ENCODE data around the gene EML1. TPM values are rescaled to one million over a fixed set of nuclear protein-coding genes. Genes with fewer than 3 reads are reported as not detected.

The EML1 gene
- total RNA-seq, 1 experiment from 2014 or later: 7.2 TPM

DNA sequence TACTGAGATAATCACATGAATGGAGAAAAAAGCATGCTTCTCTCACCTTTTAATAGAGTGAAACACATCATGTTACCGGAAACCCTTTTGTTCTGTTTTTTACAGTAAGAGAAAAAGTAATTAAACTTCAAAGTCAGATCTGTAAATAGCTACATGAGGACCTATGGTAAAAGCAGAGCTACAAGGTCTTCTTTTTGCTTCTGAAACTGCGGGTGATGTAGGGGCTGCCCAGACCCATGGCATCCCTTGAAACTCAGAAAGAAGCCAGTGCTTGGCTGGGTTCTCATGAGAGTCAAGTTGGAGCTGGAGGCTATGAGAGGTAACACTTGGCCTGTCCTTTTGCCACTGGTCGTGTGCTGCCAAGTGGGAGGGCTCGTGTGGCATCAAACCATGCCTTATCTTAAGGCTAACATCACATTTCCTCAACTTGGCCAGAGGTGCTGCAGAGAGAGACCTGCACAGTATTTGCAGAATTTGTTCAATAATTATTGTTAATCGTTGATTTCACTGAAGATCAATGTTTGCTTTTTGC lies 47.6 kb downstream of the EML1 start:
- Histone ChIP-seq H3K36me3 (ENCODE audit: control insufficient read depth, insufficient read depth, low read length) (no peaks in the 10 kb centered on the region), H3K4me1 (peaks cover 7% of the 10 kb centered on the region; the same call in 1 of the 2 replicates), H3K27me3 (replicated peaks; ENCODE audit: control insufficient read depth, insufficient read depth, low read length) (no peaks in the 10 kb centered on the region), H3K4me3 (ENCODE audit: low read depth, low read length) (no peak overlapping the region), H3K9me3 (no peaks in the 10 kb centered on the region)
- no peak overlapping the region for H3K4me3 Mint-ChIP-seq (ENCODE audit: unreplicated experiment)
- CTCF ChIA-PET: no interaction called here
- H3K9me3 Mint-ChIP-seq (ENCODE audit: unreplicated experiment): no peaks in the 10 kb centered on the region
- POLR2A ChIA-PET: no interaction called here
- H3K4me1 Mint-ChIP-seq (ENCODE audit: low read depth, unreplicated experiment): peaks cover 14% of the 10 kb centered on the region
- H3K27me3 Mint-ChIP-seq (ENCODE audit: insufficient read depth, unreplicated experiment): peaks cover 2% of the 10 kb centered on the region
- no peak for DNase-seq
- intact Hi-C loops (cut with micrococcal nuclease; ENCODE audit: unreplicated experiment): no loop called here
- BruUV-seq (replicated peaks): no TSS peak
- TF ChIP-seq, protein P1, sequence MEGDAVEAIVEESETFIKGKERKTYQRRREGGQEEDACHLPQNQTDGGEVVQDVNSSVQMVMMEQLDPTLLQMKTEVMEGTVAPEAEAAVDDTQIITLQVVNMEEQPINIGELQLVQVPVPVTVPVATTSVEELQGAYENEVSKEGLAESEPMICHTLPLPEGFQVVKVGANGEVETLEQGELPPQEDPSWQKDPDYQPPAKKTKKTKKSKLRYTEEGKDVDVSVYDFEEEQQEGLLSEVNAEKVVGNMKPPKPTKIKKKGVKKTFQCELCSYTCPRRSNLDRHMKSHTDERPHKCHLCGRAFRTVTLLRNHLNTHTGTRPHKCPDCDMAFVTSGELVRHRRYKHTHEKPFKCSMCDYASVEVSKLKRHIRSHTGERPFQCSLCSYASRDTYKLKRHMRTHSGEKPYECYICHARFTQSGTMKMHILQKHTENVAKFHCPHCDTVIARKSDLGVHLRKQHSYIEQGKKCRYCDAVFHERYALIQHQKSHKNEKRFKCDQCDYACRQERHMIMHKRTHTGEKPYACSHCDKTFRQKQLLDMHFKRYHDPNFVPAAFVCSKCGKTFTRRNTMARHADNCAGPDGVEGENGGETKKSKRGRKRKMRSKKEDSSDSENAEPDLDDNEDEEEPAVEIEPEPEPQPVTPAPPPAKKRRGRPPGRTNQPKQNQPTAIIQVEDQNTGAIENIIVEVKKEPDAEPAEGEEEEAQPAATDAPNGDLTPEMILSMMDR (IDR thresholded peaks at IDR 0.05; ENCODE audit: insufficient read depth in 1 of 2, low read depth in 1 of 2, low read length in 1 of 2, severe bottlenecking in 1 of 2, unreplicated experiment in 1 of 2): no peak
- H3K27ac Mint-ChIP-seq (ENCODE audit: unreplicated experiment): no peak overlapping the region
- H3K36me3 Mint-ChIP-seq (ENCODE audit: insufficient read depth, unreplicated experiment): no peaks in the 10 kb centered on the region

DNA sequence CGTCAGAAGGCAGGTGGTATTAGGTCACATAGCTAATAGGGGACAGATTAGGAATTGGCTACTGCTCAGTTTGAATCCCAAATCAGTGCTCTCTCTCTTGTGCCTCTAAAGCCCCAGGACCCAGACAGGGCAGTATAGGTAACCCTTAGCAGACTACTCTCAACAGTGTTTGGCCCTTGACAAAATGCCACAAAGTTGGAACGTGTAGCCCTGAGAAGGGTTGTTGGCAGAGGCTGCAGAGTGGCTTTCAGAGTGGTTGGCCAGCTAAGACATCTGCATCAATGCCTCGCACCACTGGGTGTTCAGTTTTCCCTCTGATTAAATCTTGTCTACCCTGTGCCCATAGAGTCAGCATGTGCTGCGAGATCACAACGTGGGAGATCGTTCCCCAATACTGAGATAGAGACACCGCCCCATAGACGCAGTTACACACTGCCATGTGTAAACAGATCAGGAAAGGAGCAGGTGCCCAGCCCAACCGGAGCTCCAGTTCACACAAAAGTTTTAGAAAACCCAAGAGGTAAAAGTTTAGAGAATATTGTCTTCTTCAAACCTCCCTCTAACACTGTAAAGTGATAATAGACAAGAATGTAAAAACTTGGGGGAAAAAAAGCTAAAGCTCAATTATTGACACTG lies 48.3 kb downstream of the EML1 start:
- no peak overlapping the region for H3K4me3 ChIP-seq (ENCODE audit: low read depth, low read length)
- TF ChIP-seq, protein P1 (IDR thresholded peaks at IDR 0.05; ENCODE audit: insufficient read depth in 1 of 2, low read depth in 1 of 2, low read length in 1 of 2, severe bottlenecking in 1 of 2, unreplicated experiment in 1 of 2): no peak
- BruUV-seq (replicated peaks): no TSS peak
- H3K36me3 Mint-ChIP-seq (ENCODE audit: insufficient read depth, unreplicated experiment): no peaks in the 10 kb centered on the region
- ChIA-PET POLR2A (no interaction called here), CTCF (no interaction called here)
- H3K9me3 Mint-ChIP-seq (ENCODE audit: unreplicated experiment): no peaks in the 10 kb centered on the region
- peaks cover 14% of the 10 kb centered on the region for H3K4me1 Mint-ChIP-seq (ENCODE audit: low read depth, unreplicated experiment)
- H3K27me3 Mint-ChIP-seq (ENCODE audit: insufficient read depth, unreplicated experiment): peaks cover 2% of the 10 kb centered on the region
- H3K4me1 ChIP-seq: peaks cover 7% of the 10 kb centered on the region; the same call in 1 of the 2 replicates
- H3K4me3 Mint-ChIP-seq (ENCODE audit: unreplicated experiment): no peak overlapping the region
- no peak for DNase-seq
- H3K27me3 ChIP-seq (replicated peaks; ENCODE audit: control insufficient read depth, insufficient read depth, low read length): no peaks in the 10 kb centered on the region
- no peak overlapping the region for H3K27ac Mint-ChIP-seq (ENCODE audit: unreplicated experiment)
- H3K36me3 ChIP-seq (ENCODE audit: control insufficient read depth, insufficient read depth, low read length): no peaks in the 10 kb centered on the region
- intact Hi-C loops (cut with micrococcal nuclease; ENCODE audit: unreplicated experiment): no loop called here
- H3K9me3 ChIP-seq: no peaks in the 10 kb centered on the region

DNA sequence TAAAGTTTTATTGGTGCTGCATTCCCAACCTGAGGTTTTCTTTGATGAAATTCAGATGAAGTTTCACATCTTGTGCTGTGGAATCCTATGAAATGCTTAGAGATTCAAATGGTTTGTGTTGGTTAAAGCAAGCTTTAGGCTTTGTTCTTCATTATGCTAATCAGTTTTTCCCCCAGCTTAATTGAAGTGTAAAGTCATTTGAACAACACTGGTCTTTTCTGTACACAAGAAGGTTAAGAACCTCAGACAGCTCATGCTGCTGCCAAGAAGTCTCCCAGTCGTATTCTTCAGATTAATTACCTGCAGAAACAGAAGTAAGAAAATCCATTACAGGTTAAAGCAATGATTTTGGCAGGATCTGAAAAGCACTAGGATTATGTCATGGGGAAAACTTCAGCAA lies 48.9 kb downstream of the EML1 start:
- POLR2A ChIA-PET: no interaction called here
- no peaks in the 10 kb centered on the region for H3K9me3 ChIP-seq
- H3K27me3 Mint-ChIP-seq (ENCODE audit: insufficient read depth, unreplicated experiment): peaks cover 2% of the 10 kb centered on the region
- H3K27ac Mint-ChIP-seq (ENCODE audit: unreplicated experiment): no peak overlapping the region
- no peaks in the 10 kb centered on the region for H3K36me3 Mint-ChIP-seq (ENCODE audit: insufficient read depth, unreplicated experiment)
- TF ChIP-seq, protein P1 (IDR thresholded peaks at IDR 0.05; ENCODE audit: insufficient read depth in 1 of 2, low read depth in 1 of 2, low read length in 1 of 2, severe bottlenecking in 1 of 2, unreplicated experiment in 1 of 2): no peak
- BruUV-seq (replicated peaks): no TSS peak
- no peaks in the 10 kb centered on the region for H3K36me3 ChIP-seq (ENCODE audit: control insufficient read depth, insufficient read depth, low read length)
- no peak for DNase-seq
- intact Hi-C loops (cut with micrococcal nuclease; ENCODE audit: unreplicated experiment): no loop called here
- H3K4me1 ChIP-seq: peaks cover 7% of the 10 kb centered on the region; the same call in 1 of the 2 replicates
- CTCF ChIA-PET: no interaction called here
- no peaks in the 10 kb centered on the region for H3K9me3 Mint-ChIP-seq (ENCODE audit: unreplicated experiment)
- no peak overlapping the region for H3K4me3 Mint-ChIP-seq (ENCODE audit: unreplicated experiment)
- H3K27me3 ChIP-seq (replicated peaks; ENCODE audit: control insufficient read depth, insufficient read depth, low read length): no peaks in the 10 kb centered on the region
- no peak overlapping the region for H3K4me3 ChIP-seq (ENCODE audit: low read depth, low read length)
- H3K4me1 Mint-ChIP-seq (ENCODE audit: low read depth, unreplicated experiment): peaks cover 14% of the 10 kb centered on the region
